Liver (tissue), 9 donors: ENCODE results near the gene SUPT20H. TPM values are rescaled to one million over a fixed set of nuclear protein-coding genes. Genes with fewer than 3 reads are reported as not detected.

ENCODE experiments used
- DNase-seq: peaks from one replicate; pipeline ENCODE4 v3.0.0-alpha.2; 2017; ENCODE audit warnings: low spot score
- H3K27ac ChIP-seq, 2 donors: one replicate each; pipeline ENCODE4 v1.7.0; 2013; ENCODE audit warnings: inconsistent platforms in 2 of 2, low read length in 2 of 2, control low read depth in 1 of 2, low read depth in 1 of 2, mild to moderate bottlenecking in 1 of 2
- H3K27me3 ChIP-seq, 4 donors: one replicate each; pipeline versions ENCODE4 v1.6.1 to v1.7.0; 2013; ENCODE audit warnings: low read length in 3 of 4, inconsistent platforms in 1 of 4, mild to moderate bottlenecking in 1 of 4, moderate library complexity in 1 of 4; ENCODE audit not compliant: control insufficient read depth in 4 of 4, insufficient read depth in 4 of 4
- H3K36me3 ChIP-seq, 4 donors: one replicate each; pipeline versions ENCODE4 v1.6.1 to v1.7.0; 2013; ENCODE audit warnings: low read length in 3 of 4, mild to moderate bottlenecking in 3 of 4, low read depth in 1 of 4, moderate library complexity in 1 of 4; ENCODE audit not compliant: control insufficient read depth in 4 of 4, insufficient read depth in 3 of 4
- H3K4me1 ChIP-seq, 4 donors: one replicate each; pipeline versions ENCODE4 v1.6.1 to v1.7.0; 2013; ENCODE audit warnings: low read length in 3 of 4, mild to moderate bottlenecking in 3 of 4, moderate library complexity in 1 of 4; ENCODE audit not compliant: control insufficient read depth in 4 of 4, insufficient read depth in 4 of 4
- H3K4me3 ChIP-seq, 3 donors: one replicate each; pipeline versions ENCODE4 v1.6.1 to v1.7.0; 2013; ENCODE audit warnings: low read length in 3 of 3, control low read depth in 1 of 3, low read depth in 1 of 3, mild to moderate bottlenecking in 1 of 3
- H3K9ac ChIP-seq, 2 donors: one replicate each; pipeline ENCODE4 v1.7.0; 2013; ENCODE audit warnings: low read length in 2 of 2, mild to moderate bottlenecking in 2 of 2, moderate library complexity in 2 of 2, control low read depth in 1 of 2, low read depth in 1 of 2
- H3K9me3 ChIP-seq, 4 donors: one replicate each; pipeline versions ENCODE4 v1.6.1 to v1.7.0; 2013; ENCODE audit warnings: low read length in 3 of 4; ENCODE audit not compliant: control insufficient read depth in 4 of 4
- EGR1 ChIP-seq, 2 donors: IDR thresholded peaks; 2 replicates each; pipeline ENCODE4 v1.6.1; 2016 to 2018; ENCODE audit warnings: antibody characterized with exemption in 2 of 2, low read depth in 2 of 2
- FOXA2 ChIP-seq: IDR thresholded peaks from 2 replicates; pipeline ENCODE4 v1.6.1; 2016; ENCODE audit warnings: antibody characterized with exemption
- HNF4A ChIP-seq, 2 donors: conservative IDR thresholded peaks; 2 replicates each; pipeline ENCODE4 v1.6.1; 2016; ENCODE audit warnings: antibody characterized with exemption in 2 of 2, mild to moderate bottlenecking in 2 of 2
- NR2F2 ChIP-seq: IDR thresholded peaks from 2 replicates; pipeline ENCODE4 v1.6.1; 2016; ENCODE audit warnings: antibody characterized with exemption
- SP1 ChIP-seq: IDR thresholded peaks from 2 replicates; pipeline ENCODE4 v1.6.1; 2018; ENCODE audit warnings: antibody characterized with exemption, mild to moderate bottlenecking
- YY1 ChIP-seq: IDR thresholded peaks from 2 replicates; pipeline ENCODE4 v1.6.1; 2016; ENCODE audit warnings: antibody characterized with exemption, mild to moderate bottlenecking
- WGBS: extraction: QIAGEN DNeasy Blood & Tissue Kit; methylation state at CpG from one replicate; pipeline ENCODE4 v1.1.7; 2013; 5-methylcytosine and 5-hydroxymethylcytosine counted together
- polyA plus RNA-seq, 2 donors: library from polyadenylated mRNA; stranded (reverse) in 1 of 2; unstranded in 1 of 2; fragments of 200-250 nt in 1 of 2; fragments of >200 nt in 1 of 2; fragmentation: Nextera tagmentation in 1 of 2; extraction: Ambion mirVana in 1 of 2; gene quantifications; one replicate each; pipeline versions ENCODE4 v1.2.1 to v1.2.3, GENCODE V29; 2013 to 2015
- total RNA-seq, 2 donors: library from RNA; depleted of rRNA; stranded (reverse); fragments of >200 nt; gene quantifications; one replicate each; pipeline ENCODE4 v1.2.3, GENCODE V29; 2014
- TF ChIP-seq, protein P1 (sequence below): IDR thresholded peaks from 2 replicates; pipeline ENCODE4 v1.6.1; 2016; ENCODE audit warnings: antibody characterized with exemption, mild to moderate bottlenecking
- TF ChIP-seq, protein P2 (sequence below): IDR thresholded peaks from 2 replicates; pipeline ENCODE4 v1.6.1; 2016; ENCODE audit warnings: antibody characterized with exemption
- TF ChIP-seq, protein P3 (sequence below): fragments of 150-350 bp; IDR thresholded peaks from 2 replicates; pipeline ENCODE4 v1.5.1; 2017; ENCODE audit warnings: improper control_type of control experiment, low read depth, low read length; ENCODE audit not compliant: missing input control
- donor health status: healthy.
- donor health status: healthy.
- donor health status: healthy.
- donor health status: healthy.
- donor health status: healthy.

The SUPT20H gene
- total and polyA plus RNA-seq, 4 donors = 6.5 to 23.1 (median 17.1) TPM

DNA sequence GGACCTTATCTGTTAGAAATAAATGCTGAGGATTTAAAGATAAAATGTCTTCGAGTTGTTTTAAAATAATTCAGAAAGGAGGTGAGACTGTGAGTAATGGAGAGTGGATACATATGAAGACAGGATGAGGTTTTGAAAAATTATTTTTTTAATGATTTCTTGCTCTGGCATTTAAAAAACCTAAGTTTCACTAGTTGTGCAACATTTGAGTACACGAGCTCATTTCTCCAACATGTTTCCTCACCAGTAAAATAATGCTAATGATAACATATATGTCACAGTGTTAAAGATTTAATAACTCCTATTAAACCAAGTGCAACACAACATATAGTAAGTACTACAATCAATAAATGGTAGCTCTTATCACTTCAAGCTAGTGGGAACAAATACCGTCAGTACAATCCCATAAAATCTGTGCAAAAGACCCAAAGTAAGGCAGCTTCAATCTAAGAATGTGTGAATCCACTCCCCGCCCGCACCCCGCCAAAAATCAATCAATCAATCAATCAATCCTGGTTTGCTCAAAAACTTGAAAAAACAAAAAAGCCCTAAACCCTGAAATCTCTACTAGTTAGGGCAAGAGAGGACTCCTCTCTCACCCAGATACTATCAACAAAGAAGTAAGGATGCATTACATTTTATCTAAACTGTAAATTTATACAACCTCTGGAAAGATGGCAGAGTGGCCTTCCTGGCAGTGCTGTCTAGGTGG, 61.6 kb downstream of the SUPT20H start:
- H3K4me1 ChIP-seq = peaks cover 0 to 26% (median 17%) of the 10 kb centered on the region in 4 donors
- 46% methylated on average over 6 of the region's 6 CpGs for WGBS
- no peaks in the 10 kb centered on the region for H3K27me3 ChIP-seq
- H3K9me3 ChIP-seq = no peaks in the 10 kb centered on the region
- peak overlapping the region; percentile 95 to 99 (median 96) for H3K4me3 ChIP-seq
- no peak for TF ChIP-seq FOXA2
- TF ChIP-seq, protein P1, sequence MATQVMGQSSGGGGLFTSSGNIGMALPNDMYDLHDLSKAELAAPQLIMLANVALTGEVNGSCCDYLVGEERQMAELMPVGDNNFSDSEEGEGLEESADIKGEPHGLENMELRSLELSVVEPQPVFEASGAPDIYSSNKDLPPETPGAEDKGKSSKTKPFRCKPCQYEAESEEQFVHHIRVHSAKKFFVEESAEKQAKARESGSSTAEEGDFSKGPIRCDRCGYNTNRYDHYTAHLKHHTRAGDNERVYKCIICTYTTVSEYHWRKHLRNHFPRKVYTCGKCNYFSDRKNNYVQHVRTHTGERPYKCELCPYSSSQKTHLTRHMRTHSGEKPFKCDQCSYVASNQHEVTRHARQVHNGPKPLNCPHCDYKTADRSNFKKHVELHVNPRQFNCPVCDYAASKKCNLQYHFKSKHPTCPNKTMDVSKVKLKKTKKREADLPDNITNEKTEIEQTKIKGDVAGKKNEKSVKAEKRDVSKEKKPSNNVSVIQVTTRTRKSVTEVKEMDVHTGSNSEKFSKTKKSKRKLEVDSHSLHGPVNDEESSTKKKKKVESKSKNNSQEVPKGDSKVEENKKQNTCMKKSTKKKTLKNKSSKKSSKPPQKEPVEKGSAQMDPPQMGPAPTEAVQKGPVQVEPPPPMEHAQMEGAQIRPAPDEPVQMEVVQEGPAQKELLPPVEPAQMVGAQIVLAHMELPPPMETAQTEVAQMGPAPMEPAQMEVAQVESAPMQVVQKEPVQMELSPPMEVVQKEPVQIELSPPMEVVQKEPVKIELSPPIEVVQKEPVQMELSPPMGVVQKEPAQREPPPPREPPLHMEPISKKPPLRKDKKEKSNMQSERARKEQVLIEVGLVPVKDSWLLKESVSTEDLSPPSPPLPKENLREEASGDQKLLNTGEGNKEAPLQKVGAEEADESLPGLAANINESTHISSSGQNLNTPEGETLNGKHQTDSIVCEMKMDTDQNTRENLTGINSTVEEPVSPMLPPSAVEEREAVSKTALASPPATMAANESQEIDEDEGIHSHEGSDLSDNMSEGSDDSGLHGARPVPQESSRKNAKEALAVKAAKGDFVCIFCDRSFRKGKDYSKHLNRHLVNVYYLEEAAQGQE = no peak
- no peak for TF ChIP-seq EGR1 (IDR thresholded peaks at IDR 0.05; ENCODE audit: low read depth in 2 of 2)
- TF ChIP-seq HNF4A (conservative IDR thresholded peaks at IDR 0.05) = no peak
- TF ChIP-seq, protein P2, sequence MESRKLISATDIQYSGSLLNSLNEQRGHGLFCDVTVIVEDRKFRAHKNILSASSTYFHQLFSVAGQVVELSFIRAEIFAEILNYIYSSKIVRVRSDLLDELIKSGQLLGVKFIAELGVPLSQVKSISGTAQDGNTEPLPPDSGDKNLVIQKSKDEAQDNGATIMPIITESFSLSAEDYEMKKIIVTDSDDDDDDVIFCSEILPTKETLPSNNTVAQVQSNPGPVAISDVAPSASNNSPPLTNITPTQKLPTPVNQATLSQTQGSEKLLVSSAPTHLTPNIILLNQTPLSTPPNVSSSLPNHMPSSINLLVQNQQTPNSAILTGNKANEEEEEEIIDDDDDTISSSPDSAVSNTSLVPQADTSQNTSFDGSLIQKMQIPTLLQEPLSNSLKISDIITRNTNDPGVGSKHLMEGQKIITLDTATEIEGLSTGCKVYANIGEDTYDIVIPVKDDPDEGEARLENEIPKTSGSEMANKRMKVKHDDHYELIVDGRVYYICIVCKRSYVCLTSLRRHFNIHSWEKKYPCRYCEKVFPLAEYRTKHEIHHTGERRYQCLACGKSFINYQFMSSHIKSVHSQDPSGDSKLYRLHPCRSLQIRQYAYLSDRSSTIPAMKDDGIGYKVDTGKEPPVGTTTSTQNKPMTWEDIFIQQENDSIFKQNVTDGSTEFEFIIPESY = no peak
- no peak for TF ChIP-seq SP1
- TF ChIP-seq, protein P3, sequence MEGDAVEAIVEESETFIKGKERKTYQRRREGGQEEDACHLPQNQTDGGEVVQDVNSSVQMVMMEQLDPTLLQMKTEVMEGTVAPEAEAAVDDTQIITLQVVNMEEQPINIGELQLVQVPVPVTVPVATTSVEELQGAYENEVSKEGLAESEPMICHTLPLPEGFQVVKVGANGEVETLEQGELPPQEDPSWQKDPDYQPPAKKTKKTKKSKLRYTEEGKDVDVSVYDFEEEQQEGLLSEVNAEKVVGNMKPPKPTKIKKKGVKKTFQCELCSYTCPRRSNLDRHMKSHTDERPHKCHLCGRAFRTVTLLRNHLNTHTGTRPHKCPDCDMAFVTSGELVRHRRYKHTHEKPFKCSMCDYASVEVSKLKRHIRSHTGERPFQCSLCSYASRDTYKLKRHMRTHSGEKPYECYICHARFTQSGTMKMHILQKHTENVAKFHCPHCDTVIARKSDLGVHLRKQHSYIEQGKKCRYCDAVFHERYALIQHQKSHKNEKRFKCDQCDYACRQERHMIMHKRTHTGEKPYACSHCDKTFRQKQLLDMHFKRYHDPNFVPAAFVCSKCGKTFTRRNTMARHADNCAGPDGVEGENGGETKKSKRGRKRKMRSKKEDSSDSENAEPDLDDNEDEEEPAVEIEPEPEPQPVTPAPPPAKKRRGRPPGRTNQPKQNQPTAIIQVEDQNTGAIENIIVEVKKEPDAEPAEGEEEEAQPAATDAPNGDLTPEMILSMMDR = no peak
- DNase-seq = no peak
- H3K27ac ChIP-seq = no peak overlapping the region
- peak overlapping the region; percentile 34 to 95 for H3K9ac ChIP-seq
- H3K36me3 ChIP-seq = peaks cover 3 to 22% (median 17%) of the 10 kb centered on the region in 4 donors

DNA sequence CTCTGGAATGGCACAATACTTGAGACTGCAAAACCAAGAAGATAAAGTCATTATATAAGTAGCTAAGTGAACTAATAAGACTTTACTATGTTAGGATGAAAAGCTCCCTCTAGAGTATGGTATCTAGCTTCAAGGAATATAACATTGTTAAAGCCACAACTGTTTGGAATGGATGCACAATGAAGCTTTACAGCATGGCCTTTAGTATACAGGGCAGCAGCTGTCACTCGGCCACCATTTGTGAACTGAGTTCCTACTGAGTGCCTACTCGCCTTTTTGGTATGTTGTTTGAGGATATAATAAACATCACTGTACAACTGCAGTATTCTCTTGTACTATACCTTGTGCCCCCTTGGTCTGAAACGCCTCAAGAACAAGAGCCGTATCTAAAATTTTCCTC, 67.1 kb downstream of the SUPT20H start:
- peaks cover 7 to 69% (median 64%) of the 10 kb centered on the region in 4 donors for H3K36me3 ChIP-seq
- 96% methylated on average over 4 of the region's 4 CpGs for WGBS
- no peak overlapping the region for H3K27ac ChIP-seq
- no peak overlapping the region for H3K4me3 ChIP-seq
- H3K27me3 ChIP-seq = no peaks in the 10 kb centered on the region
- H3K9me3 ChIP-seq = no peaks in the 10 kb centered on the region
- DNase-seq = no peak
- no peak for TF ChIP-seq NR2F2
- TF ChIP-seq YY1 = no peak
- no peak overlapping the region for H3K9ac ChIP-seq
- no peaks in the 10 kb centered on the region for H3K4me1 ChIP-seq
